Pancreas (tissue), 10 donors: ENCODE measurements around the gene SERPING1. TPM values are rescaled to one million over a fixed set of nuclear protein-coding genes. Genes with fewer than 3 reads are reported as not detected.

Experiments used
- ATAC-seq, 4 donors: fragments of 200-7000 bp; cut with Tn5 transposase; one replicate each; pipeline versions ENCODE4 v1.8.0 to v1.9.1; 2020; ENCODE audit warnings: mild to moderate bottlenecking in 4 of 4, moderate library complexity in 4 of 4
- DNase-seq, 6 donors: peaks; one replicate each; pipeline ENCODE4 v3.0.0-alpha.2; 2020
- FAIRE-seq: peaks from 2 replicates; lab custom pipeline; 2012; peaks lifted over from hg19 to GRCh38; lab: Jason Lieb, UNC
- H3K27ac ChIP-seq, 4 donors: fragments of 200-600 bp; sonication (generic); 1 replicate in 3 of 4; 2 replicates in 1 of 4; pipeline versions ENCODE4 v1.5.0 to v1.8.0; 2020
- H3K27me3 ChIP-seq, 4 donors: fragments of 200-600 bp; one replicate each; pipeline ENCODE4 v1.8.0; 2021
- H3K36me3 ChIP-seq, 3 donors: fragments of 200-600 bp; sonication (generic) in 1 of 3; one replicate each; pipeline versions ENCODE4 v1.5.0 to v1.8.0; 2020 to 2021
- H3K4me1 ChIP-seq, 3 donors: fragments of 200-600 bp; one replicate each; pipeline ENCODE4 v1.8.0; 2021
- H3K4me3 ChIP-seq, 4 donors: fragments of 200-600 bp; sonication (generic) in 2 of 4; one replicate each; pipeline versions ENCODE4 v1.5.0 to v1.8.0; 2020 to 2021
- H3K9me3 ChIP-seq, 4 donors: fragments of 200-600 bp; one replicate each; pipeline ENCODE4 v1.8.0; 2021
- WGBS, 2 donors: extraction: QIAGEN DNeasy Blood & Tissue Kit; methylation state at CpG; one replicate each; pipeline ENCODE4 v1.1.7; 2013; 5-methylcytosine and 5-hydroxymethylcytosine counted together
- intact Hi-C, 3 donors: fragments of 100-400 bp; cut with DNase I; formaldehyde crosslinking; loops; one replicate each; pipeline versions ENCODE4 v1.11.1 to v1.14.2; 2022
- polyA plus RNA-seq, 2 donors: library from polyadenylated mRNA; stranded (reverse); fragments of 200-250 nt; gene quantifications; one replicate each; pipeline ENCODE4 v1.2.3, GENCODE V29; 2013
- total RNA-seq, 6 donors: library from RNA; stranded (reverse); fragmentation: NEBNext Ultra II Directional in 4 of 6; extraction: Animal tissue kit (Norgen Biotek cat#: 25700) in 4 of 6; gene quantifications; one replicate each; pipeline versions ENCODE4 v1.2.1 to v1.2.4, GENCODE V29; 2021 to 2023
- TF ChIP-seq, protein P1 (sequence below), 4 donors: fragments of 200-600 bp; sonication (generic) in 3 of 4; IDR thresholded peaks; one replicate each; pipeline versions ENCODE4 v1.5.0 to v1.8.0; 2021; ENCODE audit warnings: antibody characterized with exemption in 4 of 4
- donor health status: healthy with polysubstance abuse.
- donor health status: DM: no; HTN: no; CAD: no; lungs with moderate emphysema.
- donor health status: DM: no; HTN: no; CAD: no.
- donor health status: control.
- donor health status: control.
- donor health status: Bipolar disorder and iron deficiency.
- donor health status: DM: yes; HTN: yes; CAD: no.
- donor health status: DM: no; HTN: no; CAD: no.
- donor health status: DM: no; HTN: no; CAD: no.
- donor health status: DM: yes; HTN: yes; CAD: no.

Gene SERPING1
- total and polyA plus RNA-seq, 8 donors, result 135 to 399 (median 206) TPM

GRCh38 chr11:57571606-57572005 lies 25.9 kb upstream of the SERPING1 start:
- intact Hi-C loops, result loop anchor here in 1 of 3 donors (10.0 kb wide), 1 partner anchor 73 kb away; the partner anchor contains the start of gene YPEL4
- no peak overlapping the region for H3K27ac ChIP-seq
- FAIRE-seq, result no peak
- 53 to 57% methylated on average over 2 of the region's 2 CpGs for WGBS, 2 donors
- no peaks in the 10 kb centered on the region for H3K27me3 ChIP-seq
- TF ChIP-seq, protein P1, sequence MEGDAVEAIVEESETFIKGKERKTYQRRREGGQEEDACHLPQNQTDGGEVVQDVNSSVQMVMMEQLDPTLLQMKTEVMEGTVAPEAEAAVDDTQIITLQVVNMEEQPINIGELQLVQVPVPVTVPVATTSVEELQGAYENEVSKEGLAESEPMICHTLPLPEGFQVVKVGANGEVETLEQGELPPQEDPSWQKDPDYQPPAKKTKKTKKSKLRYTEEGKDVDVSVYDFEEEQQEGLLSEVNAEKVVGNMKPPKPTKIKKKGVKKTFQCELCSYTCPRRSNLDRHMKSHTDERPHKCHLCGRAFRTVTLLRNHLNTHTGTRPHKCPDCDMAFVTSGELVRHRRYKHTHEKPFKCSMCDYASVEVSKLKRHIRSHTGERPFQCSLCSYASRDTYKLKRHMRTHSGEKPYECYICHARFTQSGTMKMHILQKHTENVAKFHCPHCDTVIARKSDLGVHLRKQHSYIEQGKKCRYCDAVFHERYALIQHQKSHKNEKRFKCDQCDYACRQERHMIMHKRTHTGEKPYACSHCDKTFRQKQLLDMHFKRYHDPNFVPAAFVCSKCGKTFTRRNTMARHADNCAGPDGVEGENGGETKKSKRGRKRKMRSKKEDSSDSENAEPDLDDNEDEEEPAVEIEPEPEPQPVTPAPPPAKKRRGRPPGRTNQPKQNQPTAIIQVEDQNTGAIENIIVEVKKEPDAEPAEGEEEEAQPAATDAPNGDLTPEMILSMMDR (IDR thresholded peaks at IDR 0.05), result no peak
- no peaks in the 10 kb centered on the region for H3K9me3 ChIP-seq
- H3K36me3 ChIP-seq, result no peaks in the 10 kb centered on the region
- H3K4me3 ChIP-seq, result no peak overlapping the region
- no peak for DNase-seq
- no peak for ATAC-seq
- peaks cover 0 to 4% (median 0%) of the 10 kb centered on the region in 3 donors for H3K4me1 ChIP-seq

- 53 to 69% methylated on average over 4 of the region's 4 CpGs for WGBS, 2 donors
- TF ChIP-seq, protein P1 (IDR thresholded peaks at IDR 0.05), result no peak
- no peaks in the 10 kb centered on the region for H3K9me3 ChIP-seq
- no peak overlapping the region for H3K4me3 ChIP-seq
- intact Hi-C loops, result loop anchor here in 1 of 3 donors (10.0 kb wide), 1 partner anchor 71 kb away; the partner anchor contains the start of gene YPEL4
- no peaks in the 10 kb centered on the region for H3K4me1 ChIP-seq
- ATAC-seq (no peak), FAIRE-seq (no peak), DNase-seq (no peak)
- no peak overlapping the region for H3K27ac ChIP-seq
- no peaks in the 10 kb centered on the region for H3K36me3 ChIP-seq
- H3K27me3 ChIP-seq, result no peaks in the 10 kb centered on the region
Observed at GRCh38 chr11:57574061-57574460, 23.4 kb upstream of the SERPING1 start.

GRCh38 chr11:57584341-57584740 lies 13.1 kb upstream of the SERPING1 start:
- Histone ChIP-seq H3K9me3 (no peaks in the 10 kb centered on the region), H3K27me3 (no peaks in the 10 kb centered on the region), H3K4me1 (no peaks in the 10 kb centered on the region), H3K4me3 (no peak overlapping the region), H3K27ac (no peak overlapping the region), H3K36me3 (no peaks in the 10 kb centered on the region)
- no peak for FAIRE-seq
- intact Hi-C loops, result no loop called here
- DNase-seq, result no peak
- WGBS, 2 donors, result 87% methylated on average over 9 of the region's 9 CpGs
- no peak for ATAC-seq
- TF ChIP-seq, protein P1 (IDR thresholded peaks at IDR 0.05), result no peak

DNA sequence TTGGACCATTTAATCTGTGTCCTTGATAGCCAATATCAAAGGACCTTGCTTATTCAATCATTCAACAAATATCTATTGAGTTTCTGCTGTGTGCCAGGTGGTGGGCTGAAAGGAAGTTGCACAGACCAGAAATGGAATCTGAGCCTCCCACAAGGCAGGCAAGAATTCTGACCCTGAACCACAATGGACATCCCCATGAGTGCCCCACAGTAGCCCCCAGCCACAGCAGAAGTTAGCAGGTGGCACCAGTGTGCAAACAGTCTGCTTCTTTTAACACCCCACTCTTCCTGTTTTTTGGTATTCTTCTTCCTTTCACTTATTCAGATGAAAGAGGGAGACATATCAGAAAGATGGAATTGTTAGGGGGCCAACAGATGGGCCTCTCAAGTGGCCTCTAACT lies 12.2 kb upstream of the SERPING1 start:
- FAIRE-seq (no peak), DNase-seq (no peak), ATAC-seq (no peak)
- Histone ChIP-seq H3K27me3 (no peaks in the 10 kb centered on the region), H3K9me3 (no peaks in the 10 kb centered on the region), H3K36me3 (no peaks in the 10 kb centered on the region), H3K4me3 (no peak overlapping the region), H3K27ac (no peak overlapping the region), H3K4me1 (no peaks in the 10 kb centered on the region)
- intact Hi-C loops, result no loop called here
- TF ChIP-seq, protein P1 (IDR thresholded peaks at IDR 0.05), result no peak

DNA sequence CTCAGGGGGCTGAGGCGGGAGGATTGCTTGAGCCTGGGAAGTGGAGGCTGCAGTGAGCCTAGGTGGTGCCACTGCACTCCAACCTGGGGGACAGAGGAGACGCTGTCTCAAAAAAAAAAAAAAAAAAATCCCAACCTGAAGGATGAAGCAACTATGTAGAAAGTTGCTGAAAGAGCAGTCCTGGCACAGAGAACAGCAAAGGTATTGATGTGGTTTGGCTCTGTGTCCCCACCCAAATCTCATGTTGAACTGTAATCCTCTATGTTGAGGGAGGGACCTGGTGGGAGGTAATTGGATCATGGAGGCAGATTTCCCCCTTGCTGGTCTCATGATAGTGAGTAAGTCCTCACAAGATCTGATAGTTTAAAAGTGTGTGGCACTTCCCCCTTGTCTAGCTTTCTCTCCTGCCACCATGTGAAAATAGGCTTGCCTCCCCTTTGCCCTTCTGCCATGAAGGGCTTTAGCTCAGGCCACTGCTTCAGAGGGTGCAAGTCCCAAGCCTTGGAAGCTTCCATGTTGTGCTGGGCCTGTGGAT lies 10.7 kb upstream of the SERPING1 start:
- H3K36me3 ChIP-seq, result no peaks in the 10 kb centered on the region
- no peaks in the 10 kb centered on the region for H3K27me3 ChIP-seq
- no peaks in the 10 kb centered on the region for H3K4me1 ChIP-seq
- H3K4me3 ChIP-seq, result no peak overlapping the region
- intact Hi-C loops, result no loop called here
- H3K27ac ChIP-seq, result no peak overlapping the region
- ATAC-seq (no peak), FAIRE-seq (no peak), DNase-seq (no peak)
- TF ChIP-seq, protein P1 (IDR thresholded peaks at IDR 0.05), result no peak
- 34 to 35% methylated on average over 2 of the region's 2 CpGs for WGBS, 2 donors
- H3K9me3 ChIP-seq, result no peaks in the 10 kb centered on the region
